H1 (cell line): ENCODE data around the gene ARHGAP15.

Experiments used
- BCL11A ChIP-seq, 2 experiments: IDR thresholded peaks; one replicate each; pipeline ENCODE4 v1.6.1; 2011; ENCODE audit warnings: low read depth in 2 of 2, low read length in 2 of 2, mild to moderate bottlenecking in 2 of 2
- BRCA1 ChIP-seq: IDR thresholded peaks from 2 replicates; pipeline ENCODE4 v1.6.1; 2012; ENCODE audit warnings: low read depth, low read length, improper control_type of control experiment
- CEBPB ChIP-seq: IDR thresholded peaks from 2 replicates; pipeline ENCODE4 v1.6.1; 2012; ENCODE audit warnings: low read depth, low read length
- CTCF ChIP-seq, 3 experiments: IDR thresholded peaks; 1 replicate in 2 of 3; 2 replicates in 1 of 3; pipeline versions ENCODE4 v1.5.1 to v1.6.1; 2011; ENCODE audit warnings: low read length in 3 of 3, mild to moderate bottlenecking in 3 of 3, inconsistent platforms in 2 of 3, low read depth in 1 of 3, moderate library complexity in 1 of 3; ENCODE audit not compliant: insufficient read depth in 1 of 3; ENCODE audit errors: control extremely low read depth in 1 of 3
- EP300 ChIP-seq, 2 experiments: IDR thresholded peaks; 1 replicate in 1 of 2; 2 replicates in 1 of 2; pipeline ENCODE4 v1.6.1; 2011 to 2012; ENCODE audit warnings: low read depth in 2 of 2, low read length in 2 of 2, mild to moderate bottlenecking in 2 of 2, borderline replicate concordance in 1 of 2, inconsistent platforms in 1 of 2, moderate library complexity in 1 of 2
- GTF2F1 ChIP-seq: IDR thresholded peaks from 2 replicates; pipeline ENCODE4 v1.6.1; 2012; ENCODE audit warnings: low read depth, low read length, improper control_type of control experiment, borderline replicate concordance
- PHF8 ChIP-seq: fragments of 200-600 bp; sonication (generic); conservative IDR thresholded peaks from 2 replicates; pipeline ENCODE4 v1.7.1; 2012; ENCODE audit warnings: low read depth, mild to moderate bottlenecking, inconsistent platforms, low read length, moderate library complexity
- POLR2AphosphoS5 ChIP-seq: IDR thresholded peaks from 2 replicates; pipeline ENCODE4 v1.6.1; 2011; ENCODE audit warnings: low read depth, low read length
- RNF2 ChIP-seq: fragments of 200-900, 300-1000 bp; sonication (generic); IDR thresholded peaks from 2 replicates; pipeline ENCODE4 v1.7.1; 2016; ENCODE audit warnings: borderline replicate concordance, low read depth, mild to moderate bottlenecking, antibody characterized with exemption, low read length; ENCODE audit not compliant: poor library complexity, severe bottlenecking; ENCODE audit errors: missing control alignments
- TAF7 ChIP-seq: optimal IDR thresholded peaks from 2 replicates; pipeline ENCODE3; 2011; ENCODE audit warnings: low read depth, mild to moderate bottlenecking, inconsistent platforms, low read length, moderate library complexity, borderline replicate concordance
- TBP ChIP-seq: IDR thresholded peaks from 2 replicates; pipeline ENCODE4 v1.6.1; 2011; ENCODE audit warnings: low read depth, low read length, improper control_type of control experiment
- TCF12 ChIP-seq: IDR thresholded peaks from 2 replicates; pipeline ENCODE4 v1.6.1; 2011; ENCODE audit warnings: low read depth, mild to moderate bottlenecking, low read length
- YY1 ChIP-seq: IDR thresholded peaks from 2 replicates; pipeline ENCODE4 v1.6.1; 2011; ENCODE audit warnings: low read depth, mild to moderate bottlenecking, low read length

GRCh38 chr2:143379955-143380354, 250.7 kb downstream of the ARHGAP15 start:
- TF ChIP-seq PHF8 (no peak), TCF12 (no peak), GTF2F1 (no peak), CTCF (IDR thresholded peaks at IDR 0.05; ENCODE audit: control extremely low read depth in 1 of 3, insufficient read depth in 1 of 3, low read depth in 1 of 3, low read length in 3 of 3) (no peak), EP300 (IDR thresholded peaks at IDR 0.05; ENCODE audit: borderline replicate concordance in 1 of 2, low read depth in 2 of 2, low read length in 2 of 2) (no peak), BRCA1 (no peak), TAF7 (no peak), YY1 (no peak), RNF2 (no peak), CEBPB (no peak), POLR2AphosphoS5 (no peak), TBP (no peak), BCL11A (IDR thresholded peaks at IDR 0.05; ENCODE audit: low read depth in 2 of 2, low read length in 2 of 2) (no peak)
